Measurements from ENCODE around the gene NSG1. TPM values are rescaled to one million over a fixed set of nuclear protein-coding genes. Genes with fewer than 3 reads are reported as not detected.

Gene NSG1
- total and polyA plus RNA-seq, 2 of the 4 experiments (the other 2 are of a cell fraction), result 0.72 to 1.6 TPM

GRCh38 chr4:4401036-4401435 is 14.1 kb downstream of the NSG1 start:
- H4K5ac ChIP-seq (ENCODE audit: low read depth, low read length), result no peak overlapping the region
- H3K4me3 ChIP-seq (ENCODE audit: insufficient read depth, low read depth, low read length), result no peak overlapping the region
- no peak overlapping the region for H2BK20ac ChIP-seq (ENCODE audit: low read depth, low read length)
- no peak overlapping the region for H4K8ac ChIP-seq (ENCODE audit: low read depth in 2 of 2, low read length in 2 of 2)
- H3K79me1 ChIP-seq (ENCODE audit: low read depth in 1 of 2, low read length in 2 of 2), result no peaks in the 10 kb centered on the region
- H3K56ac ChIP-seq (ENCODE audit: extremely low read depth, insufficient read depth, low read length), result no peak overlapping the region
- CTCF ChIA-PET, result no interaction called here
- H3K4me1 ChIP-seq (ENCODE audit: control insufficient read depth, insufficient read depth, low read length), result peaks cover 13% of the 10 kb centered on the region; the same call in 1 of the 2 replicates
- no peak overlapping the region for H3K27ac ChIP-seq (ENCODE audit: insufficient read depth, low read length)
- DNase-seq (no peak), ATAC-seq (ENCODE audit: low read depth) (no peak)
- BruUV-seq (replicated peaks), result no TSS peak
- no peak for TF ChIP-seq CHD1 (IDR thresholded peaks at IDR 0.05; ENCODE audit: low read depth, low read length)
- no peak overlapping the region for H2BK120ac ChIP-seq (ENCODE audit: low read depth, low read length)
- H4K20me1 ChIP-seq (ENCODE audit: insufficient read depth, low read length), result no peaks in the 10 kb centered on the region
- no peaks in the 10 kb centered on the region for H3K36me3 ChIP-seq (ENCODE audit: control insufficient read depth, insufficient read depth, low read length)
- peaks cover 9% of the 10 kb centered on the region for H3K9me1 ChIP-seq (ENCODE audit: insufficient read depth, low read length)
- WGBS, 2 experiments (ENCODE audit: extremely low coverage in 2 of 2, insufficient read length in 1 of 2), result 83% methylated on average over 5 of the region's 7 CpGs; no CpG with 5 or more reads in 1 of the 2 experiments
- in situ Hi-C loops (cut with MboI; ENCODE audit: low sequenced_read_pairs) (no loop called here), intact Hi-C loops (cut with micrococcal nuclease) (no loop called here), dilution Hi-C loops (cut with HindIII; ENCODE audit: low sequenced_read_pairs, unreplicated experiment) (no loop called here)
- H3K9ac ChIP-seq (ENCODE audit: low read depth, low read length), result no peak overlapping the region
- H3K23ac ChIP-seq (ENCODE audit: low read depth, low read length), result no peak overlapping the region
- POLR2A ChIA-PET (ENCODE audit: unreplicated experiment), result no interaction called here
- no peak overlapping the region for H3K4me2 ChIP-seq (ENCODE audit: low read depth, low read length)
- no peak overlapping the region for H2AK5ac ChIP-seq (ENCODE audit: low read depth, low read length)
- H2BK5ac ChIP-seq (ENCODE audit: low read depth, low read length, poor library complexity, severe bottlenecking), result no peak overlapping the region
- no peak overlapping the region for H3K4ac ChIP-seq (ENCODE audit: low read depth, low read length)
- H2AFZ ChIP-seq (replicated peaks; ENCODE audit: low read length, poor library complexity), result no peak overlapping the region
- no peak overlapping the region for H2BK15ac ChIP-seq (ENCODE audit: low read depth, low read length)
- no peak overlapping the region for H4K91ac ChIP-seq (ENCODE audit: insufficient read depth, low read depth, low read length)
- no peak overlapping the region for H3K14ac ChIP-seq (replicated peaks; ENCODE audit: low read depth, low read length)
- no peak overlapping the region for H3K18ac ChIP-seq (ENCODE audit: low read depth, low read length)
- H2AK9ac ChIP-seq (replicated peaks; ENCODE audit: low read depth, low read length, poor library complexity), result no peak overlapping the region
- H3K27me3 ChIP-seq (ENCODE audit: control insufficient read depth, insufficient read depth, low read length), result peaks cover 4% of the 10 kb centered on the region; the same call in 1 of the 2 replicates
- no peaks in the 10 kb centered on the region for H3K9me3 ChIP-seq (ENCODE audit: control insufficient read depth, insufficient read depth, low read length)
